ENCODE measurements around the gene PPP2R5B. TPM values are rescaled to one million over a fixed set of nuclear protein-coding genes. Genes with fewer than 3 reads are reported as not detected.

PPP2R5B gene
- total RNA-seq, 1 donor from 2014 or later = 12.6 TPM

GRCh38 chr11:64911142-64911541, 13.3 kb upstream of the PPP2R5B start:
- H3K27me3 Mint-ChIP-seq = no peaks in the 10 kb centered on the region
- H3K4me3 Mint-ChIP-seq = no peak overlapping the region
- peaks cover 65% of the 10 kb centered on the region for H3K36me3 Mint-ChIP-seq (ENCODE audit: low read depth)
- ATAC-seq (ENCODE audit: low read depth) (no peak), DNase-seq (no peak)
- no peak for TF ChIP-seq CTCF (IDR thresholded peaks at IDR 0.05)
- CTCF ChIA-PET = no interaction called here
- peaks cover 10% of the 10 kb centered on the region for H3K4me1 Mint-ChIP-seq
- intact Hi-C loops (cut with micrococcal nuclease) = no loop called here
- no peak overlapping the region for H3K27ac Mint-ChIP-seq
- POLR2A ChIA-PET = no interaction called here
- H3K9me3 Mint-ChIP-seq = no peaks in the 10 kb centered on the region

- POLR2A ChIA-PET = interaction anchor here (0.6 kb wide), 1 partner anchor 9 kb away, joined by 3 read pairs; no protein-coding TSS in a partner anchor
- H3K36me3 Mint-ChIP-seq (ENCODE audit: low read depth) = peaks cover 65% of the 10 kb centered on the region
- DNase-seq (no peak), ATAC-seq (ENCODE audit: low read depth) (no peak)
- no peak for TF ChIP-seq CTCF (IDR thresholded peaks at IDR 0.05)
- H3K4me3 Mint-ChIP-seq = no peak overlapping the region
- CTCF ChIA-PET = interaction anchor here (0.6 kb wide), 1 partner anchor 190 kb away, joined by 3 read pairs; no protein-coding TSS in a partner anchor
- H3K27ac Mint-ChIP-seq = no peak overlapping the region
- H3K9me3 Mint-ChIP-seq = no peaks in the 10 kb centered on the region
- H3K4me1 Mint-ChIP-seq = peaks cover 15% of the 10 kb centered on the region
- intact Hi-C loops (cut with micrococcal nuclease) = no loop called here
- H3K27me3 Mint-ChIP-seq = no peaks in the 10 kb centered on the region
Measured at GRCh38 chr11:64911689-64912088, 12.8 kb upstream of the PPP2R5B start.

GRCh38 chr11:64913171-64913727, 11.2 kb upstream of the PPP2R5B start:
- intact Hi-C loops (cut with micrococcal nuclease) = no loop called here
- TF ChIP-seq CTCF (IDR thresholded peaks at IDR 0.05) = no peak
- POLR2A ChIA-PET = interaction anchor here (0.6 kb wide), 1 partner anchor 72 kb away, joined by 3 read pairs; no protein-coding TSS in a partner anchor

GRCh38 chr11:64914123-64914522, 10.4 kb upstream of the PPP2R5B start:
- Mint-ChIP-seq H3K27ac (no peak overlapping the region), H3K27me3 (no peaks in the 10 kb centered on the region), H3K4me3 (no peak overlapping the region), H3K9me3 (no peaks in the 10 kb centered on the region), H3K4me1 (peaks cover 29% of the 10 kb centered on the region), H3K36me3 (ENCODE audit: low read depth) (peaks cover 46% of the 10 kb centered on the region)
- DNase-seq (no peak), ATAC-seq (ENCODE audit: low read depth) (no peak)
- TF ChIP-seq CTCF (IDR thresholded peaks at IDR 0.05) = no peak
- intact Hi-C loops (cut with micrococcal nuclease) = no loop called here
- ChIA-PET POLR2A (interaction anchor here (0.5 kb wide), 1 partner anchor 71 kb away, joined by 3 read pairs; no protein-coding TSS in a partner anchor), CTCF (no interaction called here)

More at GRCh38 chr11:64913171-64913727, 11.2 kb upstream of the PPP2R5B start:
- Mint-ChIP-seq H3K4me3 (no peak overlapping the region), H3K4me1 (peaks cover 28% of the 10 kb centered on the region), H3K9me3 (no peaks in the 10 kb centered on the region), H3K27me3 (no peaks in the 10 kb centered on the region), H3K27ac (no peak overlapping the region), H3K36me3 (ENCODE audit: low read depth) (peaks cover 51% of the 10 kb centered on the region)
- CTCF ChIA-PET = no interaction called here
- ATAC-seq (ENCODE audit: low read depth) (no peak), DNase-seq (no peak)

- DNase-seq (no peak), ATAC-seq (ENCODE audit: low read depth) (no peak)
- Mint-ChIP-seq H3K36me3 (ENCODE audit: low read depth) (peaks cover 35% of the 10 kb centered on the region), H3K4me1 (peaks cover 35% of the 10 kb centered on the region), H3K9me3 (no peaks in the 10 kb centered on the region), H3K27me3 (no peaks in the 10 kb centered on the region), H3K27ac (peak overlapping the region; percentile 85), H3K4me3 (peak overlapping the region; percentile 88)
- no peak for TF ChIP-seq CTCF (IDR thresholded peaks at IDR 0.05)
- intact Hi-C loops (cut with micrococcal nuclease) = no loop called here
- ChIA-PET POLR2A (no interaction called here), CTCF (no interaction called here)
Measured at GRCh38 chr11:64915376-64915887, 9.1 kb upstream of the PPP2R5B start.
